HepG2 (cell line): Measurements from ENCODE around the gene CRKL. TPM values are rescaled to one million over a fixed set of nuclear protein-coding genes. Genes with fewer than 3 reads are reported as not detected.
"Not testable (repeated sequence)": the region's sequence is repeated elsewhere in the genome, so short reads cannot be mapped to it uniquely, and the experiment has no call there.

Source experiments
- ATAC-seq: fragments of 200-7000 bp; cut with Tn5 transposase; 3 replicates; pipeline ENCODE4 v1.9.1; 2020; ENCODE audit warnings: mild to moderate bottlenecking, moderate library complexity
- BruUV-seq: library from RNA; stranded (reverse); fragments of 400-500 nt; replicated peaks from 2 replicates; lab custom pipeline; 2021; lab: Mats Ljungman, UMichigan
- CTCF ChIA-PET: fragments of 300-600 bp; formaldehyde crosslinking; extraction: SDS; loops from one replicate; lab custom pipeline; 2021; ENCODE audit warnings: low total read pairs, inconsistent platforms, low intra/inter-chr PET ratio; lab: Yijun Ruan, JAX
- POLR2A ChIA-PET: fragments of 350-600 bp; sonication (Branson Sonifier 250); formaldehyde crosslinking; loops from one replicate; lab custom pipeline; 2020; ENCODE audit warnings: antibody characterized with exemption, inconsistent platforms; lab: Yijun Ruan, JAX
- DNase-seq: peaks from one replicate; pipeline ENCODE4 v3.0.0-alpha.2; 2015; ENCODE audit warnings: low spot score
- FAIRE-seq: peaks from 3 replicates; lab custom pipeline; 2011; peaks lifted over from hg19 to GRCh38; lab: Jason Lieb, UNC
- H2AFZ ChIP-seq: one replicate; pipeline ENCODE4 v1.6.1; 2011; ENCODE audit warnings: low read length, inconsistent platforms
- H3K27ac ChIP-seq: fragments of 300-600 bp; 3 replicates; pipeline ENCODE4 v1.8.0; 2011; ENCODE audit warnings: mixed run types, mild to moderate bottlenecking, mixed read lengths, low read length, inconsistent platforms; ENCODE audit not compliant: insufficient read depth; ENCODE audit errors: extremely low read length
- H3K27me3 ChIP-seq, 2 experiments: fragments of 200-600 bp in 1 of 2; 2 replicates in 1 of 2; 3 replicates in 1 of 2; pipeline versions ENCODE4 v1.6.0 to v1.8.0; 2011; ENCODE audit warnings: low read length in 2 of 2, mild to moderate bottlenecking in 2 of 2, moderate library complexity in 2 of 2, inconsistent platforms in 1 of 2; ENCODE audit not compliant: insufficient read depth in 2 of 2, control insufficient read depth in 1 of 2
- H3K36me3 ChIP-seq, 2 experiments: fragments of 200-600 bp in 1 of 2; replicated peaks in 1 of 2; 2 replicates in 1 of 2; 3 replicates in 1 of 2; pipeline versions ENCODE4 v1.5.1 to v1.8.0; 2011; ENCODE audit warnings: low read length in 2 of 2, inconsistent platforms in 1 of 2; ENCODE audit not compliant: insufficient read depth in 2 of 2, control insufficient read depth in 1 of 2
- H3K4me1 ChIP-seq: 2 replicates; pipeline ENCODE4 v1.5.1; 2012; ENCODE audit warnings: low read length, inconsistent platforms; ENCODE audit not compliant: insufficient read depth
- H3K4me2 ChIP-seq: 2 replicates; pipeline ENCODE4 v1.6.0; 2011; ENCODE audit warnings: low read depth, low read length, inconsistent platforms
- H3K4me3 ChIP-seq, 3 experiments: fragments of 200-600 bp in 1 of 3; sonication (generic), shearing (Covaris generic) in 1 of 3; replicated peaks in 1 of 3; 2 replicates each; pipeline ENCODE4 v1.5.1; 2011 to 2016; ENCODE audit warnings: low read length in 3 of 3, inconsistent platforms in 2 of 3, low read depth in 2 of 3, mild to moderate bottlenecking in 2 of 3, control low read depth in 1 of 3, mixed read lengths in 1 of 3; ENCODE audit not compliant: insufficient read depth in 1 of 3
- H3K79me2 ChIP-seq: one replicate; pipeline ENCODE4 v1.6.1; 2011; ENCODE audit warnings: low read length, inconsistent platforms; ENCODE audit not compliant: insufficient read depth
- H3K9ac ChIP-seq: 2 replicates; pipeline ENCODE4 v1.6.0; 2011; ENCODE audit warnings: mild to moderate bottlenecking, low read depth, low read length, inconsistent platforms; ENCODE audit not compliant: insufficient read depth
- H3K9me3 ChIP-seq: 2 replicates; pipeline ENCODE4 v1.5.1; 2012; ENCODE audit warnings: mild to moderate bottlenecking, low read length
- H4K20me1 ChIP-seq: 2 replicates; pipeline ENCODE4 v1.6.0; 2011; ENCODE audit warnings: inconsistent platforms, mild to moderate bottlenecking, low read length, moderate library complexity; ENCODE audit not compliant: insufficient read depth
- SNRNP70 ChIP-seq: fragments of 200-400 bp; formaldehyde crosslinking; IDR thresholded peaks from 2 replicates; pipeline ENCODE4 v1.6.1; 2017; ENCODE audit warnings: mild to moderate bottlenecking, low read depth, low read length, moderate library complexity
- TBL1XR1 ChIP-seq: fragments of 150-350 bp; IDR thresholded peaks from 2 replicates; pipeline ENCODE4 v1.6.1; 2014; ENCODE audit warnings: borderline replicate concordance, low read length; ENCODE audit not compliant: partially characterized antibody
- ZNF121 ChIP-seq: sonication (generic); formaldehyde crosslinking; IDR thresholded peaks from 2 replicates; pipeline ENCODE4 v1.5.0; 2020; ENCODE audit warnings: mild to moderate bottlenecking, missing genetic modification reagents
- ZNF770 ChIP-seq: sonication (generic); formaldehyde crosslinking; IDR thresholded peaks from 2 replicates; pipeline ENCODE4 v1.5.0; 2020; ENCODE audit warnings: mild to moderate bottlenecking, missing genetic modification reagents
- WGBS: methylation state at CpG from one replicate; pipeline ENCODE4 v1.1.6; 2017; ENCODE audit warnings: low lambda C conversion rate; 5-methylcytosine and 5-hydroxymethylcytosine counted together
- in situ Hi-C: cut with HindIII; loops from 2 replicates; pipeline ENCODE4 v1.10.0; 2017; ENCODE audit warnings: low pct_unique_long_range_greater_than_20kb; ENCODE audit not compliant: extremely low pct_ligation_motif_present
- intact Hi-C: fragments of 100-400 bp; cut with micrococcal nuclease; formaldehyde crosslinking; loops from one replicate; pipeline ENCODE4 v1.10.0; 2022; ENCODE audit not compliant: unreplicated experiment
- polyA plus RNA-seq, 8 experiments: library from polyadenylated mRNA; depleted of rRNA in 3 of 8; stranded (reverse) in 7 of 8; unstranded in 1 of 8; fragments of >200 nt; fragmentation: Illumina TruSeq in 4 of 8; extraction: Trizol in 4 of 8; gene quantifications; 2 replicates each; pipeline versions ENCODE4 v1.2.1 to v1.2.3, GENCODE V29; 2011 to 2016; ENCODE audit warnings: low read depth in 4 of 8, missing spikeins in 1 of 8, mixed read lengths in 1 of 8; ENCODE audit not compliant: insufficient read depth in 1 of 8
- total RNA-seq, 5 experiments: library from RNA; depleted of rRNA; stranded (reverse); fragments of >200 nt; fragmentation: Illumina TruSeq; extraction: Trizol; gene quantifications; 2 replicates each; pipeline ENCODE4 v1.2.3, GENCODE V29; 2016; ENCODE audit warnings: low read depth in 1 of 5

The CRKL gene
- total and polyA plus RNA-seq, 2 of the 13 experiments (the other 11 are each of a cell fraction or from before 2014, with no cell fraction given): 37.4 to 60.6 TPM

GRCh38 chr22:20906387-20906767 is 10.8 kb upstream of the CRKL start (continued):
- TF ChIP-seq SNRNP70 (no peak), TBL1XR1 (no peak)

GRCh38 chr22:20908717-20909116 is 8.5 kb upstream of the CRKL start:
- H2AFZ ChIP-seq, H3K9me3 ChIP-seq, H3K27ac ChIP-seq, POLR2A ChIA-PET, FAIRE-seq, intact Hi-C loops, H4K20me1 ChIP-seq, H3K4me3 ChIP-seq, H3K36me3 ChIP-seq, H3K27me3 ChIP-seq, in situ Hi-C loops, DNase-seq, CTCF ChIA-PET, H3K9ac ChIP-seq, H3K79me2 ChIP-seq, BruUV-seq, ATAC-seq, H3K4me2 ChIP-seq: not testable (repeated sequence)
- peaks cover 47% of the 10 kb centered on the region for H3K4me1 ChIP-seq
- 42% methylated on average over 5 of the region's 5 CpGs for WGBS
- TF ChIP-seq ZNF121 (peak; percentile 85), ZNF770 (peak; percentile 75)
